GM19438 (cell line): ENCODE measurements around the gene SPATS2L.

Experiments used
- ATAC-seq: cut with Tn5 transposase; IDR thresholded peaks from one replicate; pipeline ENCODE4 v1.9.1; 2021; ENCODE audit warnings: low read depth; ENCODE audit not compliant: unreplicated experiment

Gene SPATS2L

GRCh38 chr2:200484934-200485333, 178.4 kb downstream of the SPATS2L start:
- ATAC-seq, result no peak

GRCh38 chr2:200486529-200486928, 180.0 kb downstream of the SPATS2L start:
- ATAC-seq, result no peak

GRCh38 chr2:200488169-200488568, 181.7 kb downstream of the SPATS2L start:
- ATAC-seq, result no peak

GRCh38 chr2:200490001-200490400, 183.5 kb downstream of the SPATS2L start:
- no peak for ATAC-seq

GRCh38 chr2:200492656-200493055, 186.2 kb downstream of the SPATS2L start:
- ATAC-seq, result no peak

- no peak for ATAC-seq
Measured at GRCh38 chr2:200494048-200494447, 187.6 kb downstream of the SPATS2L start.

- ATAC-seq, result no peak
Measured at GRCh38 chr2:200496696-200497095, 190.2 kb downstream of the SPATS2L start.

- ATAC-seq, result no peak
Measured at GRCh38 chr2:200498402-200499162, 192.1 kb downstream of the SPATS2L start.

- ATAC-seq, result no peak
Measured at GRCh38 chr2:200502196-200502595, 195.7 kb downstream of the SPATS2L start.

GRCh38 chr2:200506679-200507078, 200.2 kb downstream of the SPATS2L start:
- no peak for ATAC-seq

- no peak for ATAC-seq
Measured at GRCh38 chr2:200507179-200507578, 200.7 kb downstream of the SPATS2L start.

- peak; percentile 20 for ATAC-seq
Measured at GRCh38 chr2:200509235-200509611, 202.7 kb downstream of the SPATS2L start.

- ATAC-seq, result peak; percentile 97
Measured at GRCh38 chr2:200509612-200510433, 203.3 kb downstream of the SPATS2L start, which contains the start of gene KCTD18. Gene KCTD18, minus strand, starts transcription at chr2:200510068. Its CDS starts 3,052 bp downstream, at chr2:200507016.

- ATAC-seq, result no peak
Measured at GRCh38 chr2:200515155-200515554, 208.7 kb downstream of the SPATS2L start.

- no peak for ATAC-seq
Measured at GRCh38 chr2:200523158-200523557, 216.7 kb downstream of the SPATS2L start.

- no peak for ATAC-seq
Measured at GRCh38 chr2:200523604-200524003, 217.1 kb downstream of the SPATS2L start.

GRCh38 chr2:200525066-200525465, 218.6 kb downstream of the SPATS2L start:
- ATAC-seq, result no peak

- no peak for ATAC-seq
Measured at GRCh38 chr2:200525551-200525881, 219.0 kb downstream of the SPATS2L start.

GRCh38 chr2:200525882-200526651, 219.6 kb downstream of the SPATS2L start, which contains the start of gene SGO2:
Gene SGO2, plus strand, starts transcription at chr2:200526207. Its CDS starts 6,769 bp downstream, at chr2:200532976.
- peak; percentile 99 for ATAC-seq

GRCh38 chr2:200528228-200528627, 221.7 kb downstream of the SPATS2L start:
- no peak for ATAC-seq
